Mesendoderm (in vitro differentiated cells): Measurements from ENCODE around the gene NAV2.

Source experiments
- DNase-seq: peaks from one replicate; pipeline ENCODE4 v3.0.0; 2013
- H2AK5ac ChIP-seq: 2 replicates; pipeline ENCODE4 v1.6.1; 2013; ENCODE audit warnings: low read length, inconsistent platforms
- H2BK120ac ChIP-seq: 2 replicates; pipeline ENCODE4 v1.6.1; 2013; ENCODE audit warnings: low read depth, mild to moderate bottlenecking, low read length, moderate library complexity, mixed read lengths
- H2BK15ac ChIP-seq: replicated peaks from 2 replicates; pipeline ENCODE4 v1.6.1; 2013; ENCODE audit warnings: low read depth, mild to moderate bottlenecking, moderate library complexity
- H2BK5ac ChIP-seq: 2 replicates; pipeline ENCODE4 v1.6.1; 2013; ENCODE audit warnings: low read length, inconsistent platforms
- H3K18ac ChIP-seq: 2 replicates; pipeline ENCODE4 v1.6.1; 2013; ENCODE audit warnings: mild to moderate bottlenecking, low read length, mixed read lengths
- H3K23ac ChIP-seq: one replicate; pipeline ENCODE4 v1.6.1; 2013; ENCODE audit warnings: low read length
- H3K27ac ChIP-seq: 2 replicates; pipeline ENCODE4 v1.5.1; 2013; ENCODE audit warnings: low read depth, mild to moderate bottlenecking, inconsistent platforms, low read length, moderate library complexity
- H3K27me3 ChIP-seq: 2 replicates; pipeline ENCODE4 v1.6.1; 2013; ENCODE audit warnings: low read length, control low read depth, mild to moderate bottlenecking, inconsistent platforms; ENCODE audit not compliant: insufficient read depth, poor library complexity
- H3K36me3 ChIP-seq: 2 replicates; pipeline ENCODE4 v1.6.1; 2013; ENCODE audit warnings: low read length, inconsistent platforms; ENCODE audit not compliant: control insufficient read depth, insufficient read depth
- H3K4ac ChIP-seq: one replicate; pipeline ENCODE4 v1.6.1; 2013; ENCODE audit warnings: low read depth, mild to moderate bottlenecking, low read length, moderate library complexity
- H3K4me1 ChIP-seq: 2 replicates; pipeline ENCODE4 v1.6.1; 2013; ENCODE audit warnings: low read depth, low read length, inconsistent platforms; ENCODE audit not compliant: control insufficient read depth
- H3K4me2 ChIP-seq: 2 replicates; pipeline ENCODE4 v1.6.1; 2013; ENCODE audit warnings: low read length
- H3K4me3 ChIP-seq: 2 replicates; pipeline ENCODE4 v1.5.1; 2013; ENCODE audit warnings: mild to moderate bottlenecking, low read length
- H3K56ac ChIP-seq: one replicate; pipeline ENCODE4 v1.6.1; 2013; ENCODE audit warnings: low read length
- H3K79me1 ChIP-seq: 2 replicates; pipeline ENCODE4 v1.6.1; 2013; ENCODE audit warnings: low read length, inconsistent platforms
- H3K79me2 ChIP-seq: 2 replicates; pipeline ENCODE4 v1.6.1; 2013; ENCODE audit warnings: mild to moderate bottlenecking, low read length; ENCODE audit not compliant: control insufficient read depth, insufficient read depth
- H3K9ac ChIP-seq: 2 replicates; pipeline ENCODE4 v1.6.1; 2013; ENCODE audit warnings: low read length, inconsistent platforms
- H4K5ac ChIP-seq: one replicate; pipeline ENCODE4 v1.6.1; 2013; ENCODE audit warnings: low read length
- H4K8ac ChIP-seq: one replicate; pipeline ENCODE4 v1.6.1; 2013; ENCODE audit warnings: low read depth, mild to moderate bottlenecking, control low read depth, low read length, moderate library complexity
- WGBS: extraction: QIAGEN DNeasy Blood & Tissue Kit; methylation state at CpG from one replicate; pipeline ENCODE4 v1.1.7; 2013; ENCODE audit warnings: low lambda C conversion rate, missing lambda C conversion rate; ENCODE audit not compliant: insufficient coverage; ENCODE audit errors: extremely low coverage; 5-methylcytosine and 5-hydroxymethylcytosine counted together

The NAV2 gene

GRCh38 chr11:19842505-19842904 lies 129.9 kb downstream of the NAV2 start:
- Histone ChIP-seq H3K23ac (no peak overlapping the region), H3K79me2 (no peaks in the 10 kb centered on the region), H2BK120ac (no peak overlapping the region), H3K4me3 (no peak overlapping the region), H2BK15ac (no peak overlapping the region), H3K4me2 (no peak overlapping the region), H2BK5ac (no peak overlapping the region), H3K9ac (no peak overlapping the region), H3K36me3 (no peaks in the 10 kb centered on the region), H3K18ac (no peak overlapping the region), H3K56ac (no peak overlapping the region), H4K5ac (no peak overlapping the region), H2AK5ac (no peak overlapping the region), H3K27me3 (no peaks in the 10 kb centered on the region), H3K79me1 (no peaks in the 10 kb centered on the region), H3K4me1 (no peaks in the 10 kb centered on the region), H3K27ac (no peak overlapping the region), H4K8ac (no peak overlapping the region), H3K4ac (no peak overlapping the region)
- no CpG with 5 or more reads among the region's 7 CpGs for WGBS
- DNase-seq: no peak

GRCh38 chr11:19843079-19843478 lies 130.4 kb downstream of the NAV2 start:
- H3K4ac ChIP-seq: no peak overlapping the region
- no peak overlapping the region for H2BK120ac ChIP-seq
- no peaks in the 10 kb centered on the region for H3K4me1 ChIP-seq
- H3K36me3 ChIP-seq: no peaks in the 10 kb centered on the region
- no peak overlapping the region for H2BK5ac ChIP-seq
- H4K8ac ChIP-seq: no peak overlapping the region
- no peak overlapping the region for H3K4me3 ChIP-seq
- H3K79me2 ChIP-seq: no peaks in the 10 kb centered on the region
- H3K27ac ChIP-seq: no peak overlapping the region
- H2BK15ac ChIP-seq: no peak overlapping the region
- H3K9ac ChIP-seq: no peak overlapping the region
- DNase-seq: no peak
- H3K18ac ChIP-seq: no peak overlapping the region
- no peak overlapping the region for H3K56ac ChIP-seq
- no peak overlapping the region for H3K23ac ChIP-seq
- H3K27me3 ChIP-seq: no peaks in the 10 kb centered on the region
- H3K4me2 ChIP-seq: no peak overlapping the region
- H4K5ac ChIP-seq: no peak overlapping the region
- no peaks in the 10 kb centered on the region for H3K79me1 ChIP-seq
- WGBS: no CpG with 5 or more reads among the region's 2 CpGs
- no peak overlapping the region for H2AK5ac ChIP-seq

- Histone ChIP-seq H3K36me3 (no peaks in the 10 kb centered on the region), H2AK5ac (no peak overlapping the region), H3K18ac (no peak overlapping the region), H2BK15ac (no peak overlapping the region), H3K4me3 (no peak overlapping the region), H3K27me3 (no peaks in the 10 kb centered on the region), H3K27ac (no peak overlapping the region), H3K23ac (no peak overlapping the region), H3K9ac (no peak overlapping the region), H3K4me1 (peaks cover 2% of the 10 kb centered on the region), H3K4me2 (no peak overlapping the region), H3K4ac (no peak overlapping the region), H4K8ac (no peak overlapping the region), H2BK5ac (no peak overlapping the region), H3K79me2 (no peaks in the 10 kb centered on the region), H3K79me1 (no peaks in the 10 kb centered on the region), H3K56ac (no peak overlapping the region), H4K5ac (no peak overlapping the region), H2BK120ac (no peak overlapping the region)
- DNase-seq: no peak
Observed at GRCh38 chr11:19844012-19844411, 131.4 kb downstream of the NAV2 start.

- Histone ChIP-seq H3K79me1 (no peaks in the 10 kb centered on the region), H2BK120ac (no peak overlapping the region), H4K8ac (no peak overlapping the region), H3K4me1 (peaks cover 2% of the 10 kb centered on the region), H3K36me3 (no peaks in the 10 kb centered on the region), H3K27me3 (no peaks in the 10 kb centered on the region), H2BK5ac (no peak overlapping the region), H2AK5ac (no peak overlapping the region), H3K56ac (no peak overlapping the region), H3K4me3 (no peak overlapping the region), H3K4ac (no peak overlapping the region), H3K18ac (no peak overlapping the region), H2BK15ac (no peak overlapping the region), H3K79me2 (no peaks in the 10 kb centered on the region), H3K23ac (no peak overlapping the region), H3K27ac (no peak overlapping the region), H3K4me2 (no peak overlapping the region), H3K9ac (no peak overlapping the region), H4K5ac (no peak overlapping the region)
- no CpG with 5 or more reads among the region's 2 CpGs for WGBS
- no peak for DNase-seq
Observed at GRCh38 chr11:19844806-19845205, 132.2 kb downstream of the NAV2 start.

- H3K4me1 ChIP-seq: peaks cover 2% of the 10 kb centered on the region
Observed at GRCh38 chr11:19845626-19846025, 133.0 kb downstream of the NAV2 start.

DNA sequence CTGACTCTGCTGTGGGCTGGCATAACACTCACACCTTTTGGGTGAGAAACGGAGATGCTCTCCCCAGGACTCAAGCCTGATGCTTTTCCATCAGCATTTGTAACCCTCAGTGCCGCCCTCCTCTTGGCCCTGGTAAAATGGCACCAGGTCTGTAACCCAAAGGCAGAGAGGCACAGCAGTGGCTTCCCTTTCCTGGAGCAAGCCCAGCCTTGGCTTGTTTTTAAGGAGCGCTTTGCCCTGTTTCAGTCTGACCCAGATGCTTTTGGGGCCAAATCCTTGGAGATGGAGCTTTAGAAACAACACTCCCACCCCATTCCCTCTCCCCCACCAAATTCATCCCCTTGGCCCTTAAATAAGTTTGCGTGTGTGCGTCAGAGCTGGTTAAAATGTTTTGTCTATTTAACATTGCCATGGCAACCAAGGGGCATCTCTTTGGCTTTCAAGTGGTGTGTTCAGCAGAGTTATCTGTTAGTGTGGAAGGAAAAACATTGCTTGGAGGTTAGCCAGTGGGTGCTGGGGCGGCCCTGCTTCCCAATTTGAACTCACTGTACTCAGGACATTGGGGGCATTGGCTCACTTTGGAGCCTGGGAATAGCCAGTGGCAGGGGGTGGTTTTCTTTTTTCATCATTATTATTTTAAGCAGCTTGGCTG lies 134.1 kb downstream of the NAV2 start:
- H3K27me3 ChIP-seq: no peaks in the 10 kb centered on the region
- no CpG with 5 or more reads among the region's 6 CpGs for WGBS
- no peak overlapping the region for H3K9ac ChIP-seq
- no peaks in the 10 kb centered on the region for H3K36me3 ChIP-seq
- H3K4me3 ChIP-seq: no peak overlapping the region
- no peak overlapping the region for H3K23ac ChIP-seq
- no peak overlapping the region for H2BK5ac ChIP-seq
- no peak overlapping the region for H2BK120ac ChIP-seq
- no peak overlapping the region for H2AK5ac ChIP-seq
- no peak overlapping the region for H4K5ac ChIP-seq
- H3K56ac ChIP-seq: no peak overlapping the region
- peaks cover 2% of the 10 kb centered on the region for H3K4me1 ChIP-seq
- no peaks in the 10 kb centered on the region for H3K79me1 ChIP-seq
- no peak overlapping the region for H4K8ac ChIP-seq
- no peak overlapping the region for H3K4me2 ChIP-seq
- no peak overlapping the region for H3K4ac ChIP-seq
- no peak overlapping the region for H2BK15ac ChIP-seq
- DNase-seq: no peak
- no peak overlapping the region for H3K27ac ChIP-seq
- H3K79me2 ChIP-seq: no peaks in the 10 kb centered on the region
- H3K18ac ChIP-seq: no peak overlapping the region

More at GRCh38 chr11:19845626-19846025, 133.0 kb downstream of the NAV2 start:
- Histone ChIP-seq H3K9ac (no peak overlapping the region), H3K18ac (no peak overlapping the region), H3K4me2 (no peak overlapping the region), H2BK120ac (no peak overlapping the region), H2BK5ac (no peak overlapping the region), H4K5ac (no peak overlapping the region), H3K56ac (no peak overlapping the region), H3K4ac (no peak overlapping the region), H3K79me1 (no peaks in the 10 kb centered on the region), H3K36me3 (no peaks in the 10 kb centered on the region), H2BK15ac (no peak overlapping the region), H3K27ac (no peak overlapping the region), H4K8ac (no peak overlapping the region), H3K79me2 (no peaks in the 10 kb centered on the region), H3K4me3 (no peak overlapping the region), H3K27me3 (no peaks in the 10 kb centered on the region), H3K23ac (no peak overlapping the region), H2AK5ac (no peak overlapping the region)
- DNase-seq: no peak
